Tibial nerve (tissue), 4 donors: ENCODE results near the gene DMTF1.

ENCODE experiments used
- EP300 ChIP-seq, 2 donors: sonication (generic); formaldehyde crosslinking; IDR thresholded peaks; one replicate each; pipeline ENCODE4 v1.6.1; 2017; ENCODE audit warnings: antibody characterized with exemption in 2 of 2, mild to moderate bottlenecking in 1 of 2
- POLR2A ChIP-seq, 2 donors: fragments of 450-650 bp; IDR thresholded peaks; one replicate each; pipeline ENCODE4 v1.6.1; 2017; ENCODE audit warnings: antibody characterized with exemption in 2 of 2, mild to moderate bottlenecking in 2 of 2, moderate library complexity in 2 of 2
- TF ChIP-seq, protein P1 (sequence below), 5 experiments: fragments of 200-600 bp in 3 of 5; fragments of 450-650 bp in 2 of 5; sonication (generic) in 3 of 5; IDR thresholded peaks; one replicate each; pipeline ENCODE4 v1.5.1; 2016 to 2019; ENCODE audit warnings: antibody characterized with exemption in 5 of 5, mild to moderate bottlenecking in 3 of 5, moderate library complexity in 2 of 5

DNA sequence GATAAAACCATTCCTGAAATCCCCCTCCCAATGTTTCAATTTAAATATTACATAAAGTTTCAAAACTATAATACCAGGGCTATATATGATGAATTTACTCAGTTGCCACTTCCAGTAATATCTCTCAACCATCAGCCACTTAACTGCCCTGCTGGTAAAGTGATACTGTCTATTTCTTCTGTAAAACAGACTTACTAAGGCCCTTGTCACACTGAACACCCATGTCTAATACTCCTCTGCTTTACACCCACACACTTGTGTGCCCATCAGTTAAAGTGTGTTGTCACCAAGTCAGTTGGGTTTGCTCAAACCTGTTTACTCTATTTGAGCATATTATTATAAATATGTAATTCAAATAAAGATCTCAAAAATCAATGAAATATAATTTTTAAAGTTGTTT is 29.1 kb upstream of the DMTF1 start:
- no peak for TF ChIP-seq EP300 (IDR thresholded peaks at IDR 0.05)
- TF ChIP-seq POLR2A (IDR thresholded peaks at IDR 0.05): no peak
- TF ChIP-seq, protein P1, sequence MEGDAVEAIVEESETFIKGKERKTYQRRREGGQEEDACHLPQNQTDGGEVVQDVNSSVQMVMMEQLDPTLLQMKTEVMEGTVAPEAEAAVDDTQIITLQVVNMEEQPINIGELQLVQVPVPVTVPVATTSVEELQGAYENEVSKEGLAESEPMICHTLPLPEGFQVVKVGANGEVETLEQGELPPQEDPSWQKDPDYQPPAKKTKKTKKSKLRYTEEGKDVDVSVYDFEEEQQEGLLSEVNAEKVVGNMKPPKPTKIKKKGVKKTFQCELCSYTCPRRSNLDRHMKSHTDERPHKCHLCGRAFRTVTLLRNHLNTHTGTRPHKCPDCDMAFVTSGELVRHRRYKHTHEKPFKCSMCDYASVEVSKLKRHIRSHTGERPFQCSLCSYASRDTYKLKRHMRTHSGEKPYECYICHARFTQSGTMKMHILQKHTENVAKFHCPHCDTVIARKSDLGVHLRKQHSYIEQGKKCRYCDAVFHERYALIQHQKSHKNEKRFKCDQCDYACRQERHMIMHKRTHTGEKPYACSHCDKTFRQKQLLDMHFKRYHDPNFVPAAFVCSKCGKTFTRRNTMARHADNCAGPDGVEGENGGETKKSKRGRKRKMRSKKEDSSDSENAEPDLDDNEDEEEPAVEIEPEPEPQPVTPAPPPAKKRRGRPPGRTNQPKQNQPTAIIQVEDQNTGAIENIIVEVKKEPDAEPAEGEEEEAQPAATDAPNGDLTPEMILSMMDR (IDR thresholded peaks at IDR 0.05): no peak
